Heart right ventricle (tissue), 16 donors: ENCODE measurements around the gene PAIP2. TPM values are rescaled to one million over a fixed set of nuclear protein-coding genes. Genes with fewer than 3 reads are reported as not detected.
A peak's percentile ranks its signal among the peaks of the same experiment; 100 is the strongest.

Experiments used
- ATAC-seq, 8 donors: fragments of 200-7000 bp; cut with Tn5 transposase; one replicate each; pipeline ENCODE4 v1.9.1; 2020; ENCODE audit warnings: mild to moderate bottlenecking in 8 of 8, moderate library complexity in 8 of 8, moderate number of reproducible peaks in 1 of 8
- DNase-seq, 2 donors: peaks; one replicate each; pipeline ENCODE4 v3.0.0-alpha.2; 2020
- H3K27ac ChIP-seq, 10 donors: fragments of 200-600 bp; sonication (generic) in 2 of 10; one replicate each; pipeline versions ENCODE4 v1.5.0 to v1.8.0; 2020 to 2022; ENCODE audit warnings: mild to moderate bottlenecking in 3 of 10
- H3K27me3 ChIP-seq, 7 donors: fragments of 200-600 bp; one replicate each; pipeline ENCODE4 v1.8.0; 2021 to 2022; ENCODE audit warnings: mild to moderate bottlenecking in 2 of 7
- H3K36me3 ChIP-seq, 9 donors: fragments of 200-600 bp; sonication (generic) in 1 of 9; one replicate each; pipeline versions ENCODE4 v1.5.0 to v1.8.0; 2020 to 2022; ENCODE audit warnings: mild to moderate bottlenecking in 2 of 9
- H3K4me1 ChIP-seq, 9 donors: fragments of 200-600 bp; sonication (generic) in 1 of 9; one replicate each; pipeline versions ENCODE4 v1.5.0 to v1.8.0; 2020 to 2022; ENCODE audit warnings: mild to moderate bottlenecking in 4 of 9
- H3K4me3 ChIP-seq, 10 donors: fragments of 200-600 bp; sonication (generic) in 2 of 10; one replicate each; pipeline versions ENCODE4 v1.5.0 to v1.8.0; 2020 to 2022; ENCODE audit warnings: mild to moderate bottlenecking in 7 of 10, moderate library complexity in 2 of 10
- H3K9me3 ChIP-seq, 11 donors: fragments of 200-600 bp in 10 of 11; sonication (generic) in 2 of 11; one replicate each; pipeline versions ENCODE4 v1.5.0 to v1.8.0; 2013 to 2022; ENCODE audit warnings: mild to moderate bottlenecking in 2 of 11, control low read depth in 1 of 11, moderate library complexity in 1 of 11
- CTCF ChIP-seq, 9 donors: fragments of 200-600 bp; sonication (generic) in 2 of 9; IDR thresholded peaks; one replicate each; pipeline versions ENCODE4 v1.5.0 to v1.8.0; 2021 to 2022; ENCODE audit warnings: antibody characterized with exemption in 9 of 9, mild to moderate bottlenecking in 5 of 9, moderate library complexity in 1 of 9
- WGBS, 2 donors: extraction: QIAGEN DNeasy Blood & Tissue Kit; methylation state at CpG; one replicate each; pipeline ENCODE4 v1.1.7; 2013; ENCODE audit warnings: inconsistent platforms in 1 of 2; 5-methylcytosine and 5-hydroxymethylcytosine counted together
- intact Hi-C, 10 donors: fragments of 100-400 bp; cut with DNase I; formaldehyde crosslinking; loops; one replicate each; pipeline versions ENCODE4 v1.11.1 to v1.14.2; 2022
- long read RNA-seq, 3 donors: library from polyadenylated mRNA; unstranded; transcript quantifications; one replicate each; pipeline ENCODE4 v2.0.0, GENCODE V29; 2020 to 2021
- polyA plus RNA-seq, 2 donors: library from polyadenylated mRNA; stranded (reverse); fragments of 200-250 nt; gene quantifications; one replicate each; pipeline ENCODE4 v1.2.3, GENCODE V29; 2013
- total RNA-seq, 10 donors: library from RNA; stranded (reverse); fragmentation: NEBNext Ultra II Directional in 3 of 10; extraction: Animal tissue kit (Norgen Biotek cat#: 25700) in 3 of 10; gene quantifications; one replicate each; pipeline versions ENCODE4 v1.2.1 to v1.2.4, GENCODE V29; 2021 to 2023
- donor health status: Arrhythmogenic right ventricular cardiomyopathy.
- donor health status: ischemic (EF 13 %, LVEDD 7.1; RV severe dilation, severe dysfunction).
- donor health status: healthy with polysubstance abuse.
- donor health status: DM: no; HTN: yes; CAD: no.
- donor health status: DM: no; HTN: no; CAD: no.
- donor health status: ischemic (EF 25% LVEDD 6.9; RV normal size, moderate dysfunction).
- donor health status: ischemic (EF 25% LVEDD 5.7; RV mildly dilated, moderate dysfunction).
- donor health status: healthy.
- donor health status: DM: yes; HTN: yes; CAD: no.
- donor health status: Ischemic cardiomyopathy.
- donor health status: ischemic (EF 35%, LVEDD 5.7; RV mildly dilated, moderate dysfunction).
- donor health status: nonischemic (EF 11% LVEDD 7.7; RV severe dilation, severe dysfunction).
- donor health status: DM: yes; HTN: yes; CAD: no.
- donor health status: PGD.
- donor health status: ischemic (EF 29% LVEDD 5.4; RV normal size, mild dysfunction).
- donor health status: nonischemic (EF 23%, LVEDD 6.1; RV moderate dilation, normal function).

The PAIP2 gene
- total RNA-seq (100 to 1,000 TPM; 126 to 173 (median 139) TPM), polyA plus RNA-seq (100 to 1,000 TPM in 1 of 2 donors, 10 to 100 TPM in 1; 43.8 to 103 TPM)
- long read RNA-seq, donor 1, transcript PAIP2-201 (4 exons, 1,459 nt), result major isoform, 204 of 223 reads
- long read RNA-seq, donor 1, partial matches to known transcripts, result 3 of 223 reads
- long read RNA-seq, donor 1, other reads (novel, unspliced or antisense), result 13 of 223 reads
- long read RNA-seq, donor 2, transcript PAIP2-201 (4 exons, 1,459 nt), result major isoform, 226 of 244 reads
- long read RNA-seq, donor 2, partial matches to known transcripts, result 4 of 244 reads
- long read RNA-seq, donor 2, other reads (novel, unspliced or antisense), result 12 of 244 reads
- long read RNA-seq, donor 3, transcript PAIP2-201 (4 exons, 1,459 nt), result major isoform, 466 of 499 reads
- long read RNA-seq, donor 3, partial matches to known transcripts, result 13 of 499 reads
- long read RNA-seq, donor 3, other reads (novel, unspliced or antisense), result 19 of 499 reads

- ATAC-seq (peak; percentile 97 to 99 (median 98)), DNase-seq (peak; percentile 98)
- peaks cover 0 to 15% (median 0%) of the 10 kb centered on the region in 9 donors for H3K36me3 ChIP-seq
- 0% methylated on average over 62 to 66 of the region's 66 CpGs for WGBS, 2 donors
- peak within 1 kb of the TSS; percentile 69 to 97 (median 84) for H3K4me3 ChIP-seq
- peaks cover 0 to 40% (median 31%) of the 10 kb centered on the region in 9 donors for H3K4me1 ChIP-seq
- intact Hi-C loops, result loop anchor here in 6 of 10 donors (5.0 kb wide), 3 partner anchors 45 to 50 kb away; partner anchors contain the start of gene MATR3 (in 4 of the 6)
- TF ChIP-seq CTCF (IDR thresholded peaks at IDR 0.05), result peak; percentile 43 to 93 (median 76)
- no peaks in the 10 kb centered on the region for H3K9me3 ChIP-seq
- H3K27me3 ChIP-seq, result no peaks in the 10 kb centered on the region
- peak within 1 kb of the TSS; percentile 92 to 99 (median 98) for H3K27ac ChIP-seq
Measured at GRCh38 chr5:139341689-139342422, at the start of gene PAIP2. Gene PAIP2, plus strand, starts transcription at chr5:139341854. Its CDS starts 21,931 bp downstream, at chr5:139363785.

GRCh38 chr5:139293202-139293506 is 48.5 kb upstream of the PAIP2 start:
- no peak for DNase-seq
- H3K27me3 ChIP-seq, result no peaks in the 10 kb centered on the region
- peak overlapping the region; percentile 70 to 99 (median 88) for H3K4me3 ChIP-seq
- intact Hi-C loops, result loop anchor here in 4 of 10 donors (5.0 kb wide), 2 partner anchors 49 to 124 kb away; partner anchors contain the start of gene PAIP2 (in 4 of the 4)
- WGBS, 2 donors, result 23 to 29% methylated on average over 11 of the region's 11 CpGs
- no peaks in the 10 kb centered on the region for H3K36me3 ChIP-seq
- H3K27ac ChIP-seq, result peak overlapping the region; percentile 97 to 100 (median 100)
- no peak for ATAC-seq
- no peaks in the 10 kb centered on the region for H3K9me3 ChIP-seq
- peaks cover 4 to 41% (median 34%) of the 10 kb centered on the region in 9 donors for H3K4me1 ChIP-seq
- TF ChIP-seq CTCF (IDR thresholded peaks at IDR 0.05), result no peak

GRCh38 chr5:139293507-139294373 is 47.9 kb upstream of the PAIP2 start, which contains the start of gene MATR3:
Gene MATR3, plus strand, starts transcription at chr5:139293740. Its CDS starts 13,676 bp downstream, at chr5:139307416.
- WGBS, 2 donors, result 0% methylated on average over 86 to 88 of the region's 88 CpGs
- H3K9me3 ChIP-seq, result no peaks in the 10 kb centered on the region
- H3K27ac ChIP-seq, result peak within 1 kb of the TSS; percentile 97 to 100 (median 100)
- DNase-seq, result peak; percentile 96
- TF ChIP-seq CTCF (IDR thresholded peaks at IDR 0.05), result no peak
- ATAC-seq, result peak; percentile 96 to 98 (median 97)
- H3K36me3 ChIP-seq, result no peaks in the 10 kb centered on the region
- intact Hi-C loops, result loop anchor here in 4 of 10 donors (5.0 kb wide), 2 partner anchors 49 to 124 kb away; partner anchors contain the start of gene PAIP2 (in 4 of the 4)
- H3K4me1 ChIP-seq, result peaks cover 4 to 46% (median 40%) of the 10 kb centered on the region in 9 donors
- H3K27me3 ChIP-seq, result no peaks in the 10 kb centered on the region
- peak within 1 kb of the TSS; percentile 70 to 99 (median 88) for H3K4me3 ChIP-seq
